ENCODE measurements around the gene RASL11A.
A peak's percentile ranks its signal among the peaks of the same experiment; 100 is the strongest.

The RASL11A gene

DNA sequence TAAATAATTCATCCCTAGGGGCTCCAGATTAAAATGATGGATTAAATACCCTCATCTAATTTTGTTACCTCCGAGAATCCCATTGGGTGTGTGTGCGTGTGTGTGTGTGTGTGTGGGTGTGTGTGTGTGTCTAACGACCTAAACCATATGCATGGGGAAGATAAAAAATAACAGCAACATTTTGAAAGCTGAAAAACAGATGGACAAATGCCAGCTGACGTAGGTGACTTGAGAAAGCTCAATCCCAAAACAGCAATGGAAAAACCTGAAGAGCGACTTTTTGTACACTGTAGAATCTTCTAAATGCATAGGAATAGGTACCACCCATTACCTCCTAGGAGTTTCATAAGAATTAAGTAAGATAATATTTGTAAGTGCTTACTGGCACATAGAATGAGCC lies 27.9 kb upstream of the RASL11A start:
- H3K4me3 ChIP-seq (ENCODE audit: control insufficient read depth, low read depth, low read length) = no peak overlapping the region
- no peak for DNase-seq (ENCODE audit: low read depth)
- TF ChIP-seq, protein P1, sequence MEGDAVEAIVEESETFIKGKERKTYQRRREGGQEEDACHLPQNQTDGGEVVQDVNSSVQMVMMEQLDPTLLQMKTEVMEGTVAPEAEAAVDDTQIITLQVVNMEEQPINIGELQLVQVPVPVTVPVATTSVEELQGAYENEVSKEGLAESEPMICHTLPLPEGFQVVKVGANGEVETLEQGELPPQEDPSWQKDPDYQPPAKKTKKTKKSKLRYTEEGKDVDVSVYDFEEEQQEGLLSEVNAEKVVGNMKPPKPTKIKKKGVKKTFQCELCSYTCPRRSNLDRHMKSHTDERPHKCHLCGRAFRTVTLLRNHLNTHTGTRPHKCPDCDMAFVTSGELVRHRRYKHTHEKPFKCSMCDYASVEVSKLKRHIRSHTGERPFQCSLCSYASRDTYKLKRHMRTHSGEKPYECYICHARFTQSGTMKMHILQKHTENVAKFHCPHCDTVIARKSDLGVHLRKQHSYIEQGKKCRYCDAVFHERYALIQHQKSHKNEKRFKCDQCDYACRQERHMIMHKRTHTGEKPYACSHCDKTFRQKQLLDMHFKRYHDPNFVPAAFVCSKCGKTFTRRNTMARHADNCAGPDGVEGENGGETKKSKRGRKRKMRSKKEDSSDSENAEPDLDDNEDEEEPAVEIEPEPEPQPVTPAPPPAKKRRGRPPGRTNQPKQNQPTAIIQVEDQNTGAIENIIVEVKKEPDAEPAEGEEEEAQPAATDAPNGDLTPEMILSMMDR (IDR thresholded peaks at IDR 0.05; ENCODE audit: control insufficient read depth, insufficient read depth, low read depth, low read length, missing control alignments) = no peak

DNA sequence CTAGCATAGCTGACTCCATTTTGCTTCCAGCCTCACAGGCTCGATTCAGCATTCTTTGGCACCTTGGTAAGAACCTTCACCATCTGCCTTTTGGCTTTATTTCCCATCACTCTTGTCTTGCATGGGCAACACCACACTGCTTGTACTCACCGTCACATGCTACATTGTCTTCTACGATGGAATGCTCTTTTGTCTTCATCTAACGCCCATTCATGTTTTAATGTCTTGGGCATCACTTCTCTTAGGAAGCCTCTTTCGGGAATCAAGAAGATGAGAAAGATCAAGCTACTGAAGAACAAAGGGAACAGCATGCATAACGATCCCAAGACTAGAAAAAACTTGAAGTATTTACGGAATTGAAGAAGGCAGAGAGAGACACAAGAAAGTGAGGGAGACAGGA lies 25.0 kb upstream of the RASL11A start:
- TF ChIP-seq, protein P1 (IDR thresholded peaks at IDR 0.05; ENCODE audit: control insufficient read depth, insufficient read depth, low read depth, low read length, missing control alignments) = no peak
- no peak for DNase-seq (ENCODE audit: low read depth)
- no peak overlapping the region for H3K4me3 ChIP-seq (ENCODE audit: control insufficient read depth, low read depth, low read length)

DNA sequence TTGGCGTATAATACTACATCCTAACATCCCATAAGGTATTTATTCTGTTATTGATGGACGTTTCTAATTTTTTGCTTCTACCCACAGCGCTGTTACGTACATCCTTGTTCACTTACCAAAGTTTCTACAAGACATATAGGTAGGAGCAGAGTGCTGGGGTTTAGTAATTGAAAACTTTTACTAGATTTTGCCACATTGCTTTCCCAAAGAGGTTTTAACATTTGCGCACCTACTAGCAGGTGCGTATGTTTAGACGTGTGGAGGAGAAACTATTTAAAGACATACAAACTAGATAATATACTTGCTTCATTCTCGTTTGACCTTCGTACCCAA lies 19.8 kb upstream of the RASL11A start:
- H3K4me3 ChIP-seq (ENCODE audit: control insufficient read depth, low read depth, low read length) = peak overlapping the region; percentile 89
- TF ChIP-seq, protein P1 (IDR thresholded peaks at IDR 0.05; ENCODE audit: control insufficient read depth, insufficient read depth, low read depth, low read length, missing control alignments) = no peak
- DNase-seq (ENCODE audit: low read depth) = no peak

DNA sequence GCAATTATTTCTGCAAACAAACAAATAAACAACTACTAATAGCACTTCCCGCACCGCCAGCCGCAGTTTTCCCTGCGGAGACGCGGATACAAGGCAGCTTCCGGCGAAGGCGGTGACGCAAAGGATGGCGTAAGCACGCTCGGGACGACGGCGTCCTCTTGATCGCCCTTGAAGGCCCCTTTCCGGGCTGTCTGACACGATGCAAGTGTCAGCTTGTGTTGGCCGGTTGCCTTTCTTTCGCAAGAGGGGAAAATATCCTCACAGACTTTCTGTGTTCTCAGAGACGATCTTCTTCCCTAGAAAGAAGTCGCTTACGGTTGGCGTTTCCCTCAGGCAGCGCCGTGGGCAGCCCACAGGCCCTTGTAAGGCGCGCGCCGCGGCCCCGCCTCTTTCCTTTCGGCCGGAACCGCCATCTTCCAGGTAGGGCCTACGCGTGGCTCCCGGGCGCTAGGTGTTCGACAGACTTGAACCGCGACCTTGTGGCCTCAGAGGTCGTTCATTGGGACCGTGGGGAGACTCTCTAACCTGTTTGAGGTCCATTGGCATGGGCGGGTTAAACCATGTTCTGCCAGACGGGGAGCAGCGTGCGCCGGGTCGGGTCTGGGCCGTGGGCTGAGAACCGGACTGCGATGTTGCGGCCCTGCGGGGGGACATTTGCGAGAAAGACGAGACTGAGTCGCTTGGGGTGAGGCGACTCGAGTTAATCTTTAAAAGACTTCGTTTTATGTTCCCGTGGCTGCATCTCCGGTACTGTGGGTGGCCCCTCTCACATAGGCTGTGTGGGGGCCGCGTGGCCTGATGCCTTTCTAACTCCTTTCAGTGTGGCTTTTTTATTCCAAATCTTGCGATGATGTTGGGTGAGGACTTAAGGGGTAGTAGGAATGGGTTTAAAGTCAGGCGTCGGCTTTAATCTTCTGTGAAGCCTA lies 19.2 kb upstream of the RASL11A start, which contains the start of gene RPL21:
Gene RPL21 (plus strand): TSS at position 393 of the 926 bp plus-strand sequence. CDS start 2,219 bp downstream, outside the sequence.
- TF ChIP-seq, protein P1 (IDR thresholded peaks at IDR 0.05; ENCODE audit: control insufficient read depth, insufficient read depth, low read depth, low read length, missing control alignments) = no peak
- H3K4me3 ChIP-seq (ENCODE audit: control insufficient read depth, low read depth, low read length) = peak within 1 kb of the TSS; percentile 89
- peak; percentile 90 for DNase-seq (ENCODE audit: low read depth)

DNA sequence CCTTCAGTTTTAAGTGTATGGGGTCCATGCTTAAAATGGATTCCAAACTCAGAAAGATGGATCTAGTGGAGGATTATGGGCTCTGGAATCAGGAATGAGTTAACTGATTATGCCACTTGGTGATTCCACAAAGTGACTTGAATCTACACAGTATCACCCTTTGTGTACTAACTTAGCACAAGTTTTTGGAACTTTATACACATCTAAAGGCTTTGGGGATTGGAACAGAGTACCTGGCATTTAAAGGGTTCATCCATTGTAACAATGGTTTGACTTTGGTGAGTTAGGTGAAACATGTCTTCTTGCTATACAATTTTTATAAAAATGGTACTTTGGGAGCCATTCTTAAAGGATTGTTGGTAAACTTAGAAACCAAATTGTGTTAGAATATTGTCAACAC lies 18.2 kb upstream of the RASL11A start:
- H3K4me3 ChIP-seq (ENCODE audit: control insufficient read depth, low read depth, low read length) = peak overlapping the region; percentile 89
- no peak for DNase-seq (ENCODE audit: low read depth)
- TF ChIP-seq, protein P1 (IDR thresholded peaks at IDR 0.05; ENCODE audit: control insufficient read depth, insufficient read depth, low read depth, low read length, missing control alignments) = no peak

DNA sequence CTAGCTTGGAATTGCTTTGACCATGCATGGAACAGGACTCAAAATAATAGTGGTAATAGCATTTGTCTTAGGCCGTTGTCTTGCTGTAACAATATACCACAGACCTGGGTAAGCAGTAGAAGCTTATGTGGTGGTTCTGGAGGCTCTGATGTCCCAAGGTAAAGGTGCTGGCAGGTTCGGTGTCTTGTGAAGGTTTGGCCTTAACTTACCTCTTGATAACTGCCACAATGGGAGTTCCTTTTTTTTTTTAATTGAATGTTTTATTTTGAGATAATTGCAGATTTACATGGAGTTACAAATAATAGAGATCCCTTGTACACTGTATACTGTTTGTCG lies 13.4 kb upstream of the RASL11A start:
- TF ChIP-seq, protein P1 (IDR thresholded peaks at IDR 0.05; ENCODE audit: control insufficient read depth, insufficient read depth, low read depth, low read length, missing control alignments) = no peak
- no peak overlapping the region for H3K4me3 ChIP-seq (ENCODE audit: control insufficient read depth, low read depth, low read length)
- DNase-seq (ENCODE audit: low read depth) = no peak

Measured in AG09309 (cell line).